Left lung (tissue), 10 donors: ENCODE measurements around the gene CCT6A. TPM values are rescaled to one million over a fixed set of nuclear protein-coding genes. Genes with fewer than 3 reads are reported as not detected.
A peak's percentile ranks its signal among the peaks of the same experiment; 100 is the strongest.
"Not testable (repeated sequence)": the region's sequence is repeated elsewhere in the genome, so short reads cannot be mapped to it uniquely, and the experiment has no call there.

Experiments used
- ATAC-seq: fragments of 200-7000 bp; cut with Tn5 transposase; one replicate; pipeline ENCODE4 v1.9.1; 2020; ENCODE audit warnings: moderate library complexity
- DNase-seq, 4 donors: peaks; one replicate each; pipeline ENCODE4 v3.0.0-alpha.2; 2013 to 2020
- H3K27ac ChIP-seq, 2 donors: fragments of 200-600 bp; sonication (generic) in 1 of 2; one replicate each; pipeline versions ENCODE4 v1.5.0 to v1.8.0; 2020 to 2021
- H3K27me3 ChIP-seq, 2 donors: fragments of 200-600 bp; sonication (generic) in 1 of 2; one replicate each; pipeline versions ENCODE4 v1.5.0 to v1.8.0; 2020 to 2021
- H3K36me3 ChIP-seq, 2 donors: fragments of 200-600 bp; sonication (generic) in 1 of 2; one replicate each; pipeline versions ENCODE4 v1.5.0 to v1.8.0; 2020 to 2021
- H3K4me1 ChIP-seq, 2 donors: fragments of 200-600 bp; one replicate each; pipeline ENCODE4 v1.8.0; 2021
- H3K4me3 ChIP-seq, 2 donors: fragments of 200-600 bp; sonication (generic) in 1 of 2; one replicate each; pipeline versions ENCODE4 v1.5.0 to v1.8.0; 2020 to 2021; ENCODE audit warnings: mild to moderate bottlenecking in 1 of 2
- H3K9me3 ChIP-seq, 2 donors: fragments of 200-600 bp; sonication (generic) in 1 of 2; one replicate each; pipeline versions ENCODE4 v1.5.0 to v1.8.0; 2020 to 2021
- intact Hi-C, 2 donors: fragments of 100-400 bp; cut with DNase I; formaldehyde crosslinking; loops; one replicate each; pipeline versions ENCODE4 v1.11.2 to v1.14.2; 2022
- polyA plus RNA-seq, 6 donors: library from polyadenylated mRNA; unstranded; fragments of 120-200 nt; gene quantifications; one replicate each; pipeline ENCODE4 v1.2.1, GENCODE V29; 2013; ENCODE audit not compliant: insufficient read length in 6 of 6
- total RNA-seq, 2 donors: library from RNA; stranded (reverse); fragmentation: NEBNext Ultra II Directional; extraction: Animal tissue kit (Norgen Biotek cat#: 25700); gene quantifications; one replicate each; pipeline ENCODE4 v1.2.1, GENCODE V29; 2021
- TF ChIP-seq, protein P1 (sequence below), 2 donors: fragments of 200-600 bp; sonication (generic) in 1 of 2; IDR thresholded peaks; one replicate each; pipeline versions ENCODE4 v1.5.0 to v1.8.0; 2021; ENCODE audit warnings: antibody characterized with exemption in 2 of 2
- donor health status: DM: no; HTN: yes; CAD: no.
- donor health status: DM: no; HTN: no; CAD: no.

The CCT6A gene
- total and polyA plus RNA-seq, 8 donors, result 84.9 to 225 (median 208) TPM

DNA sequence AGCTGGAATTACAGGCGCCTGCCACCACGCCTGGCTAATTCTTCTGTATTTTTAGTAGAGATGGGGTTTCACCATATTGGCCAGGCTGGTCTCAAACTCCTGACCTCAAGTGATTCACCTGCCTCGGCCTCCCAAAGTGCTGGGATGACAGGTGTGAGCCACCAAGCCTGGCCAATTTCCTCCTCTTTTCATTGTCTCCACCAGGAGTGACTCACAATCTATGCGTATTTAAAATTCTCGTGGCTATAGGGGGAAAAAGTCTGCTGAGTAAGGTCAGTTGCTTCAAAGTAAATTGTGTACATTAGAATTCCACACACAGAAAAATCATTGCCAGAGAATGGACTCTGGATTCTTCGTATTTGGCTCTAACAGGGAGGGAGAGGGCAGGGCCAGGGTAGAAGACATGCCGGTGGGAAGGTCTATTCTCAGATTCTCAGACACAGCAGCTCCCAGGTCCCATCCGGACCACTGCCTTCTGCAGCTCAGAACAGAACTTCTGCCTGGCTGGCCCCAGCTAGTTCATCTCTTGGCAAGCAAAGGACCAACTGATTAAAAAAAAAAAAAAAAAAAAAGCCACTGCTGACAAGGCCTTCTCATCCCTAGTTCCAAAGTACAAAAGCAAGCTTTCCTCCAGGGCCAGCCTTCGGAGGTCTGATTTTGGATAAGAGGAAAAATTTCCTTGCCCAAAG, 22.5 kb upstream of the CCT6A start:
- Histone ChIP-seq H3K27ac (no peak overlapping the region), H3K4me1 (peaks cover 0 to 12% of the 10 kb centered on the region in 2 donors), H3K27me3 (no peaks in the 10 kb centered on the region), H3K36me3 (peaks cover 0 to 40% of the 10 kb centered on the region in 2 donors), H3K4me3 (no peak overlapping the region), H3K9me3 (no peaks in the 10 kb centered on the region)
- ATAC-seq (no peak), DNase-seq (no peak)
- intact Hi-C loops, result no loop called here
- TF ChIP-seq, protein P1, sequence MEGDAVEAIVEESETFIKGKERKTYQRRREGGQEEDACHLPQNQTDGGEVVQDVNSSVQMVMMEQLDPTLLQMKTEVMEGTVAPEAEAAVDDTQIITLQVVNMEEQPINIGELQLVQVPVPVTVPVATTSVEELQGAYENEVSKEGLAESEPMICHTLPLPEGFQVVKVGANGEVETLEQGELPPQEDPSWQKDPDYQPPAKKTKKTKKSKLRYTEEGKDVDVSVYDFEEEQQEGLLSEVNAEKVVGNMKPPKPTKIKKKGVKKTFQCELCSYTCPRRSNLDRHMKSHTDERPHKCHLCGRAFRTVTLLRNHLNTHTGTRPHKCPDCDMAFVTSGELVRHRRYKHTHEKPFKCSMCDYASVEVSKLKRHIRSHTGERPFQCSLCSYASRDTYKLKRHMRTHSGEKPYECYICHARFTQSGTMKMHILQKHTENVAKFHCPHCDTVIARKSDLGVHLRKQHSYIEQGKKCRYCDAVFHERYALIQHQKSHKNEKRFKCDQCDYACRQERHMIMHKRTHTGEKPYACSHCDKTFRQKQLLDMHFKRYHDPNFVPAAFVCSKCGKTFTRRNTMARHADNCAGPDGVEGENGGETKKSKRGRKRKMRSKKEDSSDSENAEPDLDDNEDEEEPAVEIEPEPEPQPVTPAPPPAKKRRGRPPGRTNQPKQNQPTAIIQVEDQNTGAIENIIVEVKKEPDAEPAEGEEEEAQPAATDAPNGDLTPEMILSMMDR (IDR thresholded peaks at IDR 0.05), result no peak

DNA sequence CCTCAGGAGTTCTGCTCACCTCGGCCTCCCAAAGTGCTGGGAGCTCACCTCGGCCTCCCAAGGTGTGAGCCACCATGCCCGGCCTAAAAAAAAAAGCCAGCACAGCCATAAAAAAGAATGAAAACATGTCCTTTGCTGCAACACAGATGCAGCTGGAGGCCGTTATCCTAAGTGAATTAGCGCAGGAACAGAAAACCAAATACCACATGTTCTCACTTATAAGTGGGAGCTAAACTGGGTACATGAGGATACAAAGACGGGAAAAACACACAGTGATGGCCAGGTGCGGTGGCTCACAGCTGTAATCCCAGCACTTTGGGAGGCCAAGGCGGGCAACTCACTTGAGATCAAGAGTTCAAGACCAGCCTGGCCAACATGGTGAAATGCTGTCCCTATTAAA, 21.2 kb upstream of the CCT6A start:
- H3K4me1 ChIP-seq, result peaks cover 0 to 18% of the 10 kb centered on the region in 2 donors
- ATAC-seq, result no peak
- H3K36me3 ChIP-seq, result peaks cover 0 to 38% of the 10 kb centered on the region in 2 donors
- no peaks in the 10 kb centered on the region for H3K9me3 ChIP-seq
- no peak overlapping the region for H3K4me3 ChIP-seq
- H3K27ac ChIP-seq, result no peak overlapping the region
- H3K27me3 ChIP-seq, result no peaks in the 10 kb centered on the region
- TF ChIP-seq, protein P1 (IDR thresholded peaks at IDR 0.05), result no peak
- intact Hi-C loops, result no loop called here
- no peak for DNase-seq

DNA sequence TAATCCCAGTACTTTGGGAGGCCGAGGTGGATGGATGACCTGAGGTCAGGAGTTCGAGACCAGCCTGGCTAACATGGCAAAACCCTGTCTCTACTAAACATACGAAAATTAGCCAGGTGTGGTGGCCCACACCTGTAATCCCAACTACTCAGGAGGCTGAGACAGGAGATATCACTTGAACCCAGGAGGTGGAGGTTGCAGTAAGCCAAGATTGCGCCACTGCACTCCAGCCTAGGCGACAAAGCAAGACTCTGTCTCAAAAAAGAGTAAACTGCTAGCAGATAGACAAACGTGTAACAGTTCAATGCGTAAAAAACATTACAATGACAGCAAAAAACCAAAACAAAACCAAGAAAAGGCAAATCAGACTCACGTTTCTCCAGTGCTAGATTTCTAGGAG, 20.0 kb upstream of the CCT6A start:
- ATAC-seq, H3K27me3 ChIP-seq, H3K9me3 ChIP-seq, DNase-seq, intact Hi-C loops, H3K4me3 ChIP-seq, H3K27ac ChIP-seq: not testable (repeated sequence)
- Histone ChIP-seq H3K4me1 (peaks cover 0 to 18% of the 10 kb centered on the region in 2 donors), H3K36me3 (peaks cover 0 to 36% of the 10 kb centered on the region in 2 donors)

DNA sequence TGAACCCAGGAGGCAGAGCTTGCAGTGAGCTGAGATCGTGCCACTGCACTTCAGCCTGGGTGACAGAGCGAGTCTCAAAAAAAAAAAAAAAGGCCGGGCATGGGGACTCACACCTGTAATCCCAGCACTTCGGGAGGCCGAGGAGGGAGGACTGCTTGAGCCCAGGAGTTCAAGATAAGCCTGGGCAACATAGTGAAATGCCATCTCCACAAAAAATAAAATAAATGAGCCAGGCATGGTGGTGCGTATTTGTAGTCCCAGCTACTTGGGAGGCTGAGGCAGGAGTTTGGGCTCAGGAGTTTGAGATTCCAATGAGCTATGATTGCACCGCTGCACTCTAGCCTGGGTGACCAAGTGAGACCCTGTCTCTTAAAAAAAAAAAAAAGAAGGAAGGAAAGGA, 19.0 kb upstream of the CCT6A start:
- ATAC-seq, H3K9me3 ChIP-seq, H3K27ac ChIP-seq, H3K4me3 ChIP-seq, H3K27me3 ChIP-seq, intact Hi-C loops, DNase-seq: not testable (repeated sequence)
- Histone ChIP-seq H3K36me3 (peaks cover 0 to 28% of the 10 kb centered on the region in 2 donors), H3K4me1 (peaks cover 0 to 18% of the 10 kb centered on the region in 2 donors)

DNA sequence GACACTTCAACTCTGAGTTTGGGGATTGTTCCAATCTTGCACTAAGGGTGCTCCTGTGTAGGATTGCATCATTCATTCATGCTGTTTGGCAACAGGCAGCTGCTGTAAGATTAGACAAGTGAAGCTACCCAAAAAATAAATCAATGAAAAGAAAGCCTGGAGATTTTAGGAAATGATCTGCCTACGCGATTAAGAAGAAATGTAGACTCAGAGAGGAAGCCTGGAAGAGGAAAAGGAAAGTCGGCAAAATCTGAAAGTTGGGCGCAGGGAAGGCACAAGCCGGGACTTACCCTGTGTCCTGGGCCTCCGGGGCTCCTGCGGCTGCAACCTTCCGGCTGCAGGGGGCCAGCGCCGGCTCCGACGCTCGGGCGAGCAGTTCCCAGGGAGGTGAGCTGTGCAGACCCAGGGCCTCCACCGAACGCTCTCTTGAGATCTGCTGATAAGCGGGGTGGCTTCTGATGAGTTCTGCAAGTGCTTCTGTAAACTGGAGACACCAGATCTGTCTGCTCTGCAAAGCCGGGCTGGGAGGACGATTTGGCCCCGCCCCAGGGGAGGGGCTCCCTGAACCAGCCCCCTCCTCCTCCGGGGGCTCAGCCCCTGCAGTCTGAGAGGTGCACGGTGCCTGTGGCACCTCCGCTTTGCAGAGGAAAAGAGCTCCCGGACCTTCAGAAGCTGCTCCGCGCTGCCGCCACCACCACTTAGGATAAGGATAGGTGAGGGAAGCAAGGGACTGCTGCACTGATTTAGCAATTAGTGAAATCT, 17.7 kb upstream of the CCT6A start:
- Histone ChIP-seq H3K36me3 (peaks cover 0 to 17% of the 10 kb centered on the region in 2 donors), H3K27me3 (no peaks in the 10 kb centered on the region), H3K9me3 (no peaks in the 10 kb centered on the region), H3K27ac (peak overlapping the region; percentile 22 to 71), H3K4me3 (peak overlapping the region; percentile 65 to 67), H3K4me1 (peaks cover 0 to 18% of the 10 kb centered on the region in 2 donors)
- ATAC-seq, result peak; percentile 96
- TF ChIP-seq, protein P1 (IDR thresholded peaks at IDR 0.05), result peak in 1 of 2 donors; percentile 32
- peak; percentile 43 to 91 (median 68) for DNase-seq
- intact Hi-C loops, result no loop called here

DNA sequence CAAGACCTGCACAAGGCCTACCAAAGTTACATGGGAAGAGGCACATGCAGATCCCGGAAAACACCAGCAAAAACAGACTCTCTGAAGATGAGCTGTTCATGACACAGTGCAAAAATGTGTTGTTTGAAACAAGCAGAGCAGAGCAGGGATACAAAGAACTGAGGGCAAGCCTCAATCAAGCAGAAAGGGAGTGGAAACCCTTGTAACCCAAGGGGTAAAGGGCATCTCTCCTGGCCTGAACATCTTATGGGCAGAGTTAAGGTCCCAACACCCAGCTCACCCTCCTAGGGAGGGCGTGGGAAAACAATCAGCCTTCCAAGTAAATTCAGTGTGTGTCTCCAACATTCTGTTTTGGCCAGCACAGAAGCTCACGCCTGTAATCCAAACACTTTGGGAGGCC, 10.8 kb upstream of the CCT6A start:
- peaks cover 0 to 7% of the 10 kb centered on the region in 2 donors for H3K36me3 ChIP-seq
- DNase-seq, result no peak
- TF ChIP-seq, protein P1 (IDR thresholded peaks at IDR 0.05), result no peak
- H3K27me3 ChIP-seq, result no peaks in the 10 kb centered on the region
- intact Hi-C loops, result no loop called here
- no peak overlapping the region for H3K4me3 ChIP-seq
- H3K27ac ChIP-seq, result no peak overlapping the region
- ATAC-seq, result no peak
- H3K4me1 ChIP-seq, result no peaks in the 10 kb centered on the region
- no peaks in the 10 kb centered on the region for H3K9me3 ChIP-seq

DNA sequence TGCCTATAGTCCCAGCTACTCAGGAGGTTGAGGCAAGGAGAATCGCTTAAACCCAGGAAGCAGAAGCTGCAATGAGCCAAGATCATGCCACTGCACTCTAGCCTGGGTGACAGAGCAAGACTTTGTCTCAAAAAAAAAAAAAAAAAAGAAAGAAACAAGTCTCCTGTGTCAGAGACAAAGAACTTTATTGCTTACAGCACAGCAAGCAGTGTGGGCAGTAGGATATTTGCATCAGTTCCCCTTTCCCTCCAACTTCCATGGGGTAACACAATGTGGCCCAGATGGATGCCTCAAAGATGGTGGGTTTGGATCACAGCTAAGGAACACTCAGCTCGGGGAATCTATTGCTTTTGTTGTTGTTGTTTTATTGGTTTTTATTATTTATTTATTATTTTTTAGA, 5.8 kb upstream of the CCT6A start:
- H3K36me3 ChIP-seq, H3K9me3 ChIP-seq, ATAC-seq, intact Hi-C loops, H3K4me3 ChIP-seq, H3K27me3 ChIP-seq: not testable (repeated sequence)
- Histone ChIP-seq H3K27ac (peak overlapping the region in 1 of 2 donors; percentile 58), H3K4me1 (peaks cover 10 to 13% of the 10 kb centered on the region in 2 donors)
- peak in 1 of 4 donors; percentile 8 for DNase-seq
